HG02623 (cell line): ENCODE measurements around the gene EXOSC7.

Experiments
- ATAC-seq: cut with Tn5 transposase; IDR thresholded peaks from one replicate; pipeline ENCODE4 v1.9.1; 2021; ENCODE audit warnings: moderate library complexity; ENCODE audit not compliant: unreplicated experiment

Gene EXOSC7

DNA sequence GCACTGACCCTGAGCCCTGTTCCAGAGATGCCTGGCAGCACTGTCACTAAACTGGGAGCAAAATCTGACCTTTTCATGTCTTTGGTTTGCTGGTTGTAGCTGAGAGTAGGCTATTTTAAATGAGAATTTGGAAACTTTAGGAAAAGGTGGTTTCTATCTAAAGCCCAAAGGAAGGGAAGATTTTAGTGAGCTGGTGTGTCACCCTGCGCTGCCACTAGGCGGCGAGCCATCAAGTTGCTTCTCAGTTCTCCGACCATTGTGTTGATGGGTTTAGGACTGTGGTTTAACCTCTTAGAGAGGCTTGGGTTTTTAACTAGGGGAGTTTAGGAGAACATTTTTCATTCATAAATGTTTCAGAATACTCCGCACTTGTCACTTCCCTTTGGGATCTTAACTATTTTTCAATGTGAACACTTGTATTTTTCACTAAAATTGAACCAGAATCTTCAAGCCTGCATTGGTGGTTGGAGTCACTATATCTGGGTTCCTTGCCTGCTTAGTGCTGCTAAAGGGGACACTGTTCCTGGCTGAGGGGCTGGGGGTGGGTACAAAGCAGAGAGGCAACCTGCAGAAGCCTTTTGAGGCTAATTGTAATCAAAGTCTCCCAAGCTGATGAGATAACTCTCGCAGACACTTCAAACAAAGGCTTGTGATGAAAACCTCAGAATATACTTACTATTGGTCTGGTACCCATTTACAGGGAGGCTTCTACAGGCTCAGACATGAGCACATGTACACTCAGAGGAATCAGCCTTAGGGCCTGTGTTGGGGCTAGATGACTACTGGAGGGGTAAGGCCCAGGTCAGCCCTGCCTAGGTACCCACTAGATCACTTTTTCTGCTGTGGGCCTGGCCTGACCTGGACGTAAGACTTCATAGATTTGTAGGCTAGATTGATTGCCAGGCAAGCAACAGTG, 16.8 kb downstream of the EXOSC7 start:
- ATAC-seq = no peak

DNA sequence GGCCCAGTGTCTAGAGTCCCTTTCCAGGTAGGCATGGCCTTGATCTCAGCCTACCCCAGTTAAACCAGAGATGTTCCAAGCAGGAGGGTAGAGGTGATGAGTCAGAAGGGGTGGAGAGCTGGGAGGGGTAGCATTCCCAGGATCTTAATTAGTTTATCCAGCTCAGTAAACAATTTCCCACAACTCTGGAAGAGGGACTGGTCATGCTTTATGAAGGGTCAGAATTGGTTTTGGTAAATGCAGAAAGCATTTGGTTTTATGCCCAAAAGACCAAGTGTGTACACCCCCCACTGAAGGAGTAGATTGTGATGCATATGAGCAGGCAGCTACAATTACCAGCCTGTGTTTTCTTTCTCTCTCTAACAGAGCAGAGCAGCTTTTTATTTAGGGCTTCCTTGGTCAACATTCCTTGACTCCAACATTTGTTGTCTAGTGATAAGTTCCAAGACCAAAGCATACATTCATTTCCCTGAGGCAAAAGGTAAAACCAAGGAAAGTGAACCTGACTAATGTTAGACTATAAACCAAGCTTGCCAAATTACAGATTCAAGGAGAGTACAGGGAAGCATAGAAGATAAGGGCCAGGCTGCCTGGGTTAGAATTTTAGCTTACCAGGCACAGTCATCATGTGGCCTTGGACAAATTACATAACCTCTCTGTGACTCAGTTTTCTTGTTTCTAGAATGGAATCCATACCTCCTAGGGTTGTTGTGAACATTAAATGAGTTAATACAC, 17.6 kb downstream of the EXOSC7 start:
- ATAC-seq = no peak

DNA sequence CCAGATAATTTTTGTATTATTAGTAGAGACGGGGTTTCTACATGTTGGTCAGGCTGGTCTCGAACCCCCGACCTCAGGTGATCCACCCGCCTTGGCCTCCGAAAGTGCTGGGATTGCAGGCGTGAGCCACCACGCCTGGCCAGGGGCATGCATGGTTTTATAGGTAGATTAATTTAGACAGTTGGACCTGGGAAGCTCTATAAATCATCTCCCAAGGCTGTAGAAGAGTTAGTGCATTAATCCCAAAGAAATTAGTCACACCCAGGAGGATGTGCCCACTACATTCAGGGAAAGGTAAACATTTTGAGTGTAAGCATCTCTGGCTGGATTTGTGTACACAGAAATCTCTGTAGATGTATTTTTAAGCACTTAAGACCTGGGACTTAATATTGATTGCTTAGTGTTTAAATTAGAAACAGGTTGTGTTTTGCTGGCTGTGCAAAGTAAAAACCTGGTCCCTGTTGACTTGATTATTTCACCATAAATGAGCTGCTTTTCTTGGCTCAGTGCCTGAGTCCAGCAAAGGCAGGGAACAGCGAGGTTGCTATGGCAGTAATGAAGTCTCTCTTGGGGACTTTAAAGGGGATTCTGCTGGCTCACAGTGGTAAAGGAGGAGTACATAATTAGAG, 19.2 kb downstream of the EXOSC7 start:
- ATAC-seq = no peak

DNA sequence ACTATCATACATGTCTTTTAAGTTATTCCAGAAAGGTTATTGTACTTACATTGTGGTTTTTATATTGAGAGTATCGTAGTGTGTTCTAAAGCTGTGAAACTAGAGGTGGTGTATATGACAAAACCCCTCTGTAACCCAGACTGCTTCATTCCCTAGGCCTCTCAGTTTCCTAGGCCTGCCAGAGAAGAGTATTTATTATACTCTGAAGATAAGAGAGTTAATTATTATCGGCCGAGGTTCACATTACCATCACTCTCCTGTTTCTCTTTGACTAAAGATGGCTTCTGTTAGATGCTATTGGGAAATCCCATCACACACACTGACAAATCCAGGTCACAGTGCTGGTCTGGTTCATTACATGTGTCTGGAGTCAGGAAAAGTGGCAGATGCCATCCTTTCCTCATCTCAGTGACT, 20.5 kb downstream of the EXOSC7 start:
- ATAC-seq = no peak

DNA sequence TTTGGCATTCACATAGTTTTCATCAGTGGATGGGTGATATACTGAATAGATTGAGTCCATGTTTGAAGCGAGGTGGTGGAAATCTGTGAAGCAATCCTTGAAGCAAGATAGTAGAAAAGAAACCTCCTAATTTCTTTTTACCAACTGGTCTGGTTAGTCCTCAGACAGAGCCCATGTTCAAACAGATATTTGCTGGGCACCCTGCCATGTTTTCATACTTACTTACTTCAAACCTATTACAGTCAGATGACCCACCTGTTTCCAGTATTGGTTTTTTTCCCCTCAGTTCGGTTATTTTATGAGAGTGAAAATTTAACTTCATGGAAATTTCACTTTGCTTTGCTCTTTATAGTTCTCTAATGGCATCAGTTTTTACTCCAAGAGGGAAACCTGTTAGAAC, 23.7 kb downstream of the EXOSC7 start:
- ATAC-seq = no peak

DNA sequence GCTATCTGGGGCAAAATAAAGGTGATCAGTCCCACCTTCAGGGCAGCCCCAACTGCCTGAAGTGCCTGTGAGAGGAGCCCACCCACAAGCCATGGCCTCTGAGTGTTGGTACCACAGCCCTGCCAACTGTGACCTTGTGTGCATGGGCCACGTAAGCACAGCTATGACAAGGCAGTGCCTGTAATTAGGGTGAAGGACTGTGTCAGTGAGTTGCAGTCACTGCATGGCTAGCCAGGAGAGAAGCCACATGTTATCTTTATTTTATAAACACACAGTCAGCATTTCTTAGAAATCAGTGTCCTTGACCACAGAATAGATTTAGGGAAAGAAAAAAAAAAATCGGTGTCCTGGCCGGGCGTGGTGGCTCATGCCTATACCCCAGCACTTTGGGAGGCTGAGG, 24.8 kb downstream of the EXOSC7 start:
- no peak for ATAC-seq

DNA sequence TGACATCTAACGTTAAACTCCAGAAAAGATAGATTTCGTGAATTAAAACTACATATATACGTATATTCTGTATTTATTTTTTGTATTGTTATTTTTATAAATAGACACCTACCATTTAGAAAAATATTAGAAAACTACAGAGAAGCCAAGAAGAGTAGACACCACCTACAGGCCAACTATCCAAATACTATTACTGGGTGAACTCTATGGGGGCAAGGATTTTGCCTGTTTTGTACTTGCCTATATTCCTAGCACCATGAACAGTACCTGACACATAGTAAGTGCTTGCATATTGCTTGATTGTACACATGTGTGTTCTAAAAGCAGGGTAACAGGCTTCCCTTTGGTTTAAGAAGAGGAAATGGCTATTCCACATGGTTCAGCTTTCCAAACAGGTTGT, 25.7 kb downstream of the EXOSC7 start:
- ATAC-seq = no peak

DNA sequence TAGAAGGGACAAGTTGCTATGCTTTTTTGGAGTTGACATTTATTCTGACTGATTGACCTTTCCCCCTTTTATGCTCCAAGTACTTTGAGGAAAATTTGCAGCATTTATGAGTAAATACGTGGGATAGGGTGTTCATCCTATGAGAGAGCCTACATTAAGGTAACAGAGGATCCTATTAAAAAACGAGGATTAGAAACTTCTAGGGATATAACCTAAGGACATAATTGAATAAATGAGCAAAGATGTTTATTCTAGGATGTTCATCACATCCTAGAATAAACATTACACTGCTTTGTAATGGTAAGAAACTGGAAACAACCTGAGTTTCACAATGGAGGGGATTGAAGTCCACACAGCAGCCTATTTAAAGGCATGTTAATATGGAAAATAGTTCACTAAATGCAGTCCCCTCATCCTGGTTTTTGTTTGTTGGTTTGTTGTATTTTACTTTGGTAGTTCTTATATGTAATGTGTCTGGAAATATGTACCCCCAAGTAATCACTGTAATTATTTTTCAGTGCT, 26.2 kb downstream of the EXOSC7 start:
- ATAC-seq = no peak

DNA sequence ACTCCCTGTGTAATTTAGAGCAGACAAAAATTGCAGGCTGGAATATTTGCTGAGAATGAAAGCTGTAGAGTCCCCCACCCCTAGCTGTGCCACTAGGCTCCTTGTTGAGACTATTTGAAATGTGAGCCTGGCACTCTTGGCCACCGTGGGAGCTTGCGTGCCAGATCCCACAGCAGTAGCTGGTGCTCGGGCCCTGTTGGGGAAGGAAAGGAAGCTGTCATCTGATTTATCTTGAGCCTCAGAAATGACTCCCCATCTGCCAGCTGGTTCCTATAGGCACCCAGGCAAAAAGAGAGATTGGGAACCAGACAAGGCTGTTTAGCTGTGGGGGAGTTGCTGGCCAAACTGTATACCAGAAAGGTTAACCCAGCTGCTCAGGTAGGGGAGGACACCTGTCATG, 26.7 kb downstream of the EXOSC7 start:
- ATAC-seq = no peak

DNA sequence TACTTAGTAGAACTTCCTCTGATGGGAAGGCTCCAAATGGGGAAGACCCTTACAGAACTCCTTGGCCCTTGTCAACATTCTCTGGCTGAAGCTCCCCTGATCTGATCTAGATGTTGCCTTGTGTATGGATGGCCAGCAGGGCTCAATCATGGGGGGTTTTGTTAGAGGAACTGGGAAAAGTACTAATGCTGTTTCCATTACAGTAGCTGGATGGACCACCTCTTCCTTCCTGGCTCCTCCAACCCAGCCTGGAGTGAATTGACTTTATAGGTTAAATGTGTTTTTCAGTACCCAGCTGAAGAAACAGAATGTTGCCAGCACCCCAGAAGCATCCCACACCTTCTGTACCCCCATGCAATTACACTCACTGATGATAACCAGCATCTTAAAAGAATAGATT, 27.4 kb downstream of the EXOSC7 start:
- no peak for ATAC-seq

DNA sequence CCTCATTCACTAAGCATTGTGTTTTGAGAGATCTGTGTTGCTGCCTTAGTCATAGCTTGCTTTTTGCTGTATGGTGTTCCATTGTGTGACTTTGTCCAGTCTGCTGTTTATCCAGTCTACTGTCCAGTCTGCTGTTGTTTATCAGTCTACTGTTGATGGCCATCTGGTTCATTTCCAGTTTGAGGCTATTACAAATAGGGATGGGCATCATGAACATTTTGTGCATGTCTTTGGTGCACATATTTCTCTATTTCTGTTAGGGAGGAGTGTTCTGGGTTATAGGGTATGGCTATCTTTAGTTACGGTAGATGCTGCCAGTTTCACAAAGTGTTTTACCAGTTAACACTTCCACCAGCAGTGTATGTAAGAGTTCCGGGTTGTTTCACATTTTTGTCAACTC, 27.8 kb downstream of the EXOSC7 start:
- ATAC-seq = no peak

DNA sequence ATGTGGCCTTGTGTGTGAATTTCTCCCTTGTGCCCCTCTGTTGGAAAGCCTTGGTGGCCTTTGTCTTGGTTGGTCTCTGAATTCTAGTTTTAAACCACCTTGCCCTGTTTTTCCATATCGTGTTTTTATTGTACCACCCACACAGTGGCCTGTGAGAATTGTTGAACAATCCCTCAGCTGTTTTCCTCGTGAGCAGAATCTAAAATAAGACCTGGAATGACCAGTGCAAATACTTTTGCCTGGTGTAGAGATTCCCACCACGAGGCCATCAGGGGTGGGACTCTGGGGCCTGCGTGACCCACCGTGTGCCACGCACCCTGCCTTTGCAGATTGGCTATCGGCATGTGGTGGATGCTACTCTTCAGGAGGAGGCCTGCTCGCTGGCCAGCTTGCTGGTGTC, 31.0 kb downstream of the EXOSC7 start:
- no peak for ATAC-seq

DNA sequence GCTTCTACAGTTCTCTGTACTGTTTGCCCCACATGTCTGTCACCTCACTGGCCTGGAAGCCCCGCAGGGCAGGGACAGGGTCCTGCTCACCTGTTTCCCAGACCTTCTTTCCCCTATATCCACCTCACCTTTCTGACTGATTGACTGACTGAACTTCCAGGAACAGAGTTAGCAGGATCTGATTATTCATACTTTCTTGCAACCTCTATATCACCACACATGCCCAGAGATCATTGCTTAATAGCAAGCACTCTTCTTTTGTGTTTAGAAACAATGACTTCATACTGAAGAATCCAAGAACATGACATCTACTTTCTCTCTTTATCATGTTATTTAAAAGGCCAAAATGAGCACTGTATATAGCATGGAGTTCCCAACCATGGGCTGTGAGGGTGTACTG, 32.1 kb downstream of the EXOSC7 start:
- no peak for ATAC-seq

DNA sequence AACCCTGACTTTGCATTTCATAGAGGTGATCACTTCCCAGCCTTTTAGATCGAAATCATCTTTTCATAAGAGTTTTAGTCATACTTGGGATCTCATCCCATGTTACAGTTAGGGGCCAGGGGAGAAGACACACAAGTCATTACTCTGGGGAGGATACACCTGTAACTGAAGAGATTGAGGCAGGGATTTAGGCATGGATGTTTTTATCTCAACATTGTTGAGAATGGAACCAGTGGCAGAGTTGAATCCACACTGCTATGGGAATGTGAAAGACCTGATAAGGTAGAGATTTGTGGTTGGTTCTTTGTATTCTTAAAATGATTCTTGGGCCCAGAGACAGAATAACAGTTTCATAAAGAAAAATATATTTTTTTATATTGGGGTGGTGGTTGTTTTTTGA, 33.8 kb downstream of the EXOSC7 start:
- ATAC-seq = no peak

DNA sequence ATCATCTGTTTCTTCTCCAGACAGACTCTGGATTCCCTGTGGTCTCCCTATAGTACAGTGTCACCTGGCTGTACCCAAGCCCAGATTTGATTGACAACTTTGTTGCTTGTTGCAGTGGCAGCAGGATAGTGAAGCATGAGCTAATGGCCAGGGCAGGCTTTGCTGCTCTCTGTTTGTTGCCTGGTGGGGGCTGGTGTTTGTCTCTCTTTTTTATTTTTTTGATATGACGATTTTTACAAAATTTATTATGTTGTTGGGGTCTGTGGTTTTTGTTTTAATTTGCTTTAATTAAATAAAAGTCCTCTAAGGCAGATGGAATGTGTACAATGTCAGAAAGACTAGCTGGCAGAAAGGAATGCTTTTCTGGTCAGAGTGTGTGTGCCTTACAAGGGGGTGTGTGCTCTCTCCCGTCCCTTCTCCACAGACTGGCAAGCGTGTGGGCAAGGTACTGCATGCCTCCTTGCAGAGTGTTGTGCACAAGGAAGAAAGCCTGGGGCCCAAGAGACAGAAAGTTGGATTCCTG, 34.8 kb downstream of the EXOSC7 start:
- ATAC-seq = no peak

DNA sequence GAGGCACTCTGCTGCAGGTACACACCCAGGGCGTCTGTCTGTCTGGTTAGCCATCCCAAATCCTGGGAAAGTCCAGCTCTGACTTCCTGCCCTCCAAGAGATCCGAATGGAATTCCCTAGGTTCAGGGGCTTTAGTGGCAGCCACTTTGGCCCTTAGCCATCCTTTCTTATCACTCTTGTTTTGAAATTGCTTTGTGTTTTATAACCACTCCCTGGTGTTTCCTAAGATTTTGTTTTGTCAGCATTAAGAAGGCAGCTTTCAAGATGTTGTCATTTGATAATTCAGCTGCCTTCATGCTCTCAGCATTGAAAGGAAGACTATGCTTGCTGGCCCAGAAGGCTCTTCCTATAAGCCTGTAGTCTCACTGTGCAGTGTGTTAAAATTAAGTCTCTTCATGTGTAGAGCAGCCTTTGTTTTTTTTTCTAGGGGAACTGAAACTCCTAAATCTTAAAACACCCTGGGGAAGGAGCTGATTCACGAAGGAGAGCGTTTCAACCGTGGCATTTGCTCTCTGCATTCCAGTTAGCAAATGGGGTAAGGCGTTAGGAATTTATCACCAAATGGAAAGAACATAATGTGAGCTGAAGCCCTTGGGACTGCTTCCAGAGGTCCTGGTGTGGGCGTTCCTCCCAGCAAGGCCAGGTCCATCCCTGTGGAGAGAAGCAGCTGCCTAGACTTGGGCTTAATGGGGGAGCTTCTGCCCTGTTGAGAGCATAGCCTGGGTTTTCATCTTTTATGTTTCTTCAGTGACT, 35.9 kb downstream of the EXOSC7 start:
- no peak for ATAC-seq

DNA sequence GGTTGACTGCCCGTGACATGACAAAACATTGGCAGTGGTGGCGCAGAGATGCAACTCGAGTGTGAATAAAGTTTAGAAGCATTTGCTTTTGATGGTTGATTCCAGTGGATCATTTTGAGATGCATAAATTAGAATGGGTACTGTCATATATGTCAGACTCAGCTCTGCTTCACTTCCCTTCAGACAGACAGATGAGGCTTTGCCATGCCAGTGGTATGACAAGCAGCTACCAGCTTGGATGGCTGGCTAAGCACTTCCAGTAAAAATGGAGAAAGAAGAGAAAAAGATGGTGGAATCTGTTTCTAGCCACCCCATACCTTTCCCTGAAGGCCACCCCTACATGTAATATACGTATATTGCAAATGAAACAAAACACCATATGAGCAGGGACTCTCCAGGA, 36.5 kb downstream of the EXOSC7 start:
- ATAC-seq = no peak

DNA sequence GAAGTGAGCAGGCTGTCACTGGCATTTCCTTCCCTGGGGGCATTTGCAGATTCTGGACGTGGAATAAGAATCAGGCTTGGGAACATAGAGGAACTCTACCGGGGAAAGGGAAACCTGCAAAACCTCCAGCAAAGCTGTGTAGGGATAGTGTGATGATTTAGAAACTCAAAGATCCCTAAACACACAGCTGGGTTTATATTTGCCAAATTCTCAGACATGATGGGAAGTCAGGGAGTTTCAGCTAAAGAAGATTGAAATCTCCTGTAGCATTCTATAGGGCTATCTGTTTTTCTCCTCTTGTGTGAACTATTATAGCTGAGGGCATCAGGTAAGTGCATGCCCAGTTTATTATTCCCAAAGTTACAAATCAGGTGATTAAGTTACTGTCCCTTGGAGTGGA, 40.9 kb downstream of the EXOSC7 start:
- ATAC-seq = no peak

DNA sequence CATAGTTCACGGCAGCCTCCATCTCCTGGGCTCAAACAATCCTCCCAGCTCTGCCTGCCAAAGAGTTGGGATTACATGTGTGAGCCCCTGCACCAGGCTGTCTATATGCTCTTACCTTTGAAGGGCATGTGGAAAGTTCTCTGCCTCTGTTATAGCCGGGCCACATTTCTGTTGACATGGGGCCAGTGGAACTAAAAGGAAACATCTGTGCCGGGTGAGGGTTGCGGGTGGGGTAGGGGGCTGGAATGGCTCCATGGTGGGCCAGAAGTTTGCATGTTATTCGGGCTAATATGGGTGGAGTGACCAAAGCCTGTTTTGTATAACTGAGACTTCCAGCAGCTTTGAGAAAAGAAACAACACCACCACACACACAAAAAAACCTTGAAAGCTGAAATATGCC, 41.8 kb downstream of the EXOSC7 start:
- ATAC-seq = no peak

DNA sequence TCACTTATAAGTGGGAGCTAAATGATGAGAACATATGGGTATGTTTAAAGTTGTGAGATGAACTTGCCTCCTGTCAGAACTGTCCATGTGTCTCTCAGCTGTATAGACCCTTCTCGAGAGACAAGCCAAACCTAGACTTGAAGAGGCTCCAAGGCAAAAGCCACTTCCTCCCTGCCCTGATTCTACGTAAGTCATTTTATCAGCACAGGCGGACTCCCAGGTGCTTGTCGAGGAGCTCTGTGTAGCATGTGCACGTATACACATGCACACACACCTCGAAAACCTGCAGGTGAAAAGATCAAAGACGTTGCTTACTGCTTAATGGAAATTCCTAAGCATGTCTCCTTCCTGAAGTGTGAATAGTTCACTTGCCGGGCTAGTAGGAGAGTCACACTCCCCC, 44.5 kb downstream of the EXOSC7 start:
- ATAC-seq = no peak
